PC-9 (cell line): ENCODE results near the gene EYA4. TPM values are rescaled to one million over a fixed set of nuclear protein-coding genes. Genes with fewer than 3 reads are reported as not detected.

ENCODE experiments used
- BruUV-seq: library from RNA; stranded (reverse); fragments of 400-500 nt; replicated peaks from 2 replicates; lab custom pipeline; 2021; lab: Mats Ljungman, UMichigan
- CTCF ChIA-PET: fragments of 300-600 bp; sonication (Branson Sonifier 250); formaldehyde crosslinking; loops from one replicate; lab custom pipeline; 2022; ENCODE audit warnings: antibody characterized with exemption; lab: Charles Lee
- POLR2A ChIA-PET: fragments of 300-600 bp; sonication (Branson Sonifier 250); formaldehyde crosslinking; loops from one replicate; lab custom pipeline; 2022; ENCODE audit warnings: antibody characterized with exemption; ENCODE audit not compliant: unreplicated experiment; lab: Charles Lee
- DNase-seq, 2 experiments: peaks; one replicate each; pipeline versions ENCODE4 v3.0.0 to v3.0.0-alpha.2; 2015 to 2022; ENCODE audit warnings: mixed read lengths in 1 of 2
- H2AFZ ChIP-seq: fragments of 200-600 bp; sonication (generic); 2 replicates; pipeline ENCODE4 v1.8.1; 2017; ENCODE audit warnings: antibody characterized with exemption
- H3F3A ChIP-seq: fragments of 200-600 bp; sonication (generic); 2 replicates; pipeline ENCODE4 v1.8.1; 2017; ENCODE audit warnings: antibody characterized with exemption, mild to moderate bottlenecking, low read depth; ENCODE audit not compliant: insufficient read depth
- H3K27ac ChIP-seq: fragments of 200-600 bp; sonication (generic); 2 replicates; pipeline ENCODE4 v1.6.1; 2016; ENCODE audit warnings: mixed run types
- H3K27me3 ChIP-seq: fragments of 200-600 bp; sonication (generic); 2 replicates; pipeline ENCODE4 v1.6.1; 2016; ENCODE audit warnings: low read depth, mixed run types; ENCODE audit not compliant: insufficient read depth
- H3K36me3 ChIP-seq: fragments of 200-600 bp; sonication (generic); 2 replicates; pipeline ENCODE4 v1.6.1; 2016; ENCODE audit warnings: low read depth, mixed run types
- H3K4me1 ChIP-seq: fragments of 200-600 bp; sonication (generic); replicated peaks from 2 replicates; pipeline ENCODE4 v1.6.1; 2016; ENCODE audit warnings: mixed run types; ENCODE audit not compliant: insufficient read depth
- H3K4me2 ChIP-seq: fragments of 200-600 bp; sonication (generic); 2 replicates; pipeline ENCODE4 v1.6.1; 2017; ENCODE audit warnings: mixed run types
- H3K4me3 ChIP-seq: fragments of 200-600 bp; sonication (generic); 2 replicates; pipeline ENCODE4 v1.6.1; 2016; ENCODE audit warnings: mixed run types
- H3K79me2 ChIP-seq: fragments of 200-600 bp; sonication (generic); 2 replicates; pipeline ENCODE4 v1.6.1; 2017; ENCODE audit warnings: low read depth, mixed run types
- H3K9me2 ChIP-seq: fragments of 200-600 bp; sonication (generic); 2 replicates; pipeline ENCODE4 v1.8.1; 2017; ENCODE audit warnings: mild to moderate bottlenecking; ENCODE audit not compliant: insufficient read depth
- H3K9me3 ChIP-seq: fragments of 200-600 bp; sonication (generic); 2 replicates; pipeline ENCODE4 v1.8.1; 2016; ENCODE audit warnings: low read depth; ENCODE audit not compliant: insufficient read depth
- H4K20me1 ChIP-seq: fragments of 200-600 bp; sonication (generic); 2 replicates; pipeline ENCODE4 v1.8.1; 2017; ENCODE audit not compliant: insufficient read depth
- EZH2 ChIP-seq: fragments of 200-600 bp; sonication (generic); IDR thresholded peaks from 2 replicates; pipeline ENCODE4 v1.8.0; 2017; ENCODE audit warnings: antibody characterized with exemption, low read depth
- intact Hi-C: fragments of 100-400 bp; cut with micrococcal nuclease; formaldehyde crosslinking; loops from one replicate; pipeline ENCODE4 v1.10.0; 2022; ENCODE audit not compliant: unreplicated experiment
- total RNA-seq: library from RNA; stranded (reverse); gene quantifications from 2 replicates; pipeline ENCODE4 v1.2.3, GENCODE V29; 2021
- TF ChIP-seq, protein P1 (sequence below): fragments of 200-600 bp; sonication (generic); conservative IDR thresholded peaks from 2 replicates; pipeline ENCODE4 v1.6.1; 2017; ENCODE audit warnings: mixed run types, antibody characterized with exemption, mild to moderate bottlenecking, moderate library complexity

Gene EYA4
- total RNA-seq, 1 experiment from 2014 or later, result 9.8 TPM

DNA sequence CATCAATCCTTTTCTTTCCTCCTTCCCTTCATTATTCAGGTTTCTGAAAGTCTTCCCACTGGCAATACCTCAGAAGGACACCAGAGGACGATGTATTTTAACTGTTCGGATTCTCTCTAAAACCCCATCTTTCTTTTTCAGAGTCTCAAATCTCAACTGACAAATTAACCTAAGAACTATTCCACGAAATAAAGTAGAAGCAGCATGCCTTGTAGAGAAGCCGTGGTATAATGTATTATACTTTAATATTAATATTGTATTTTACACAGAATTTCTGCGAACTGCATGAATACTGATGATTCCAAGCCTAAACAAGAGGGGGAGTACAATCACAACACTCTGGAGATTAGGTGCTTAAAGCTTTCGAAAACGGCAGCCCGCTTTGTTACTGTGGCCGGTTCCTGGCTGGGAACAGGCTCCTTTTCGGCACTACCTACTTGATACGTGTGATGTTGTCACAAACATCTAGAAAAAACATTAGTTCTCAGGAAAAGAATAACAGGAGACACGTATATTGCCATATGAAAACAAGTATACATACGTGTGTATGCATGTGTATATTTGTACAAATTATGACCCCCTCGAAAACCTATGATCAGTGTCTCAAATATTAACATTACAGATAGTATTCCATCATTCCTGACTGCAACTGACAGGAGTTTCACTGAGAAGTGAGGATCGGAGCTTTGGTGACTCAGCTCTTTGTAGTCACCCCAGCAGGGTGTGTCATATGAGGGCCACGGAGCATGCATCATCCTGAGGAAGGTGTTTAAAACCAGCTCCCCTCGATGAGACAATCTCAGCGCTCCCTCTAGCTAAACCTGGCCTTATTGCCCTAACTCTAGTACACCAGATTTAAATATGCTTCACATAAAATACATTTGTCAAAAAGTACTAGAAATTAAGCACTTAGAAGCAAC, 328.1 kb downstream of the EYA4 start:
- Histone ChIP-seq H3K4me1 (peaks cover 12% of the 10 kb centered on the region), H3K36me3 (no peaks in the 10 kb centered on the region), H3K79me2 (no peaks in the 10 kb centered on the region), H3K4me3 (peak overlapping the region; percentile 57), H3K9me2 (peaks cover 3% of the 10 kb centered on the region; the same call in 1 of the 2 replicates), H2AFZ (peak overlapping the region; percentile 83), H3K27me3 (no peaks in the 10 kb centered on the region), H4K20me1 (no peaks in the 10 kb centered on the region), H3F3A (peaks cover 6% of the 10 kb centered on the region), H3K27ac (peak overlapping the region; percentile 92), H3K4me2 (peak overlapping the region; percentile 95), H3K9me3 (no peaks in the 10 kb centered on the region)
- POLR2A ChIA-PET, result interaction anchor here (0.6 to 0.7 kb wide), 4 partner anchors 442 to 1268 kb away, joined by 3 to 8 read pairs (median 4); no protein-coding TSS in a partner anchor
- CTCF ChIA-PET, result interaction anchor here (0.5 to 2.6 kb wide), 11 partner anchors 17 to 528 kb away, joined by 3 to 52 read pairs (median 4); no protein-coding TSS in a partner anchor
- intact Hi-C loops, result loop anchor here (1.0 to 5.0 kb wide), 6 partner anchors 40 to 528 kb away; no protein-coding TSS in a partner anchor
- TF ChIP-seq, protein P1, sequence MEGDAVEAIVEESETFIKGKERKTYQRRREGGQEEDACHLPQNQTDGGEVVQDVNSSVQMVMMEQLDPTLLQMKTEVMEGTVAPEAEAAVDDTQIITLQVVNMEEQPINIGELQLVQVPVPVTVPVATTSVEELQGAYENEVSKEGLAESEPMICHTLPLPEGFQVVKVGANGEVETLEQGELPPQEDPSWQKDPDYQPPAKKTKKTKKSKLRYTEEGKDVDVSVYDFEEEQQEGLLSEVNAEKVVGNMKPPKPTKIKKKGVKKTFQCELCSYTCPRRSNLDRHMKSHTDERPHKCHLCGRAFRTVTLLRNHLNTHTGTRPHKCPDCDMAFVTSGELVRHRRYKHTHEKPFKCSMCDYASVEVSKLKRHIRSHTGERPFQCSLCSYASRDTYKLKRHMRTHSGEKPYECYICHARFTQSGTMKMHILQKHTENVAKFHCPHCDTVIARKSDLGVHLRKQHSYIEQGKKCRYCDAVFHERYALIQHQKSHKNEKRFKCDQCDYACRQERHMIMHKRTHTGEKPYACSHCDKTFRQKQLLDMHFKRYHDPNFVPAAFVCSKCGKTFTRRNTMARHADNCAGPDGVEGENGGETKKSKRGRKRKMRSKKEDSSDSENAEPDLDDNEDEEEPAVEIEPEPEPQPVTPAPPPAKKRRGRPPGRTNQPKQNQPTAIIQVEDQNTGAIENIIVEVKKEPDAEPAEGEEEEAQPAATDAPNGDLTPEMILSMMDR, result peak; percentile 99
- TF ChIP-seq EZH2, result no peak
- BruUV-seq, result TSS peak; percentile 89
- peak; percentile 68 to 88 for DNase-seq

DNA sequence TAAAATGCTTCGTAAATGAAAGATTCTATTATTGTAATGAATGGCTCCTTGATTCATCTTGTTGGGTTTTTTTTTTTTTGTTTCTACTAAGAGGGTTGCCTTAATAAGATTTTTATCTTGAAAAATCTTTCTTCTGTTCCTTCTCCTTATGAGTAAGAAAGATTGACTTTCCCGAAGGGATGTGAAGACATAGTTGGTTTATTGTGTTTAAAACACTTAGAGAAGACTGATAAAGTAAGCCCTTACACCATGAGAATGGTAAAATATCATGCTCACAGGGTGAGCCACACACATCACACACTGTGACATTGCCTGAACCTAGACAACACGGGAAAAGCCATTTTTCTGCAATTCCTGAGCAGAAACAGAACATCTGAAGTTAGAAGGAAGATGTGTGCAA, 330.5 kb downstream of the EYA4 start:
- POLR2A ChIA-PET, result no interaction called here
- Histone ChIP-seq H3K36me3 (no peaks in the 10 kb centered on the region), H3K27ac (no peak overlapping the region), H4K20me1 (no peaks in the 10 kb centered on the region), H3K9me2 (peaks cover 3% of the 10 kb centered on the region; the same call in 1 of the 2 replicates), H3K9me3 (peaks cover 7% of the 10 kb centered on the region), H3F3A (peaks cover 6% of the 10 kb centered on the region), H2AFZ (peak overlapping the region; percentile 43), H3K27me3 (no peaks in the 10 kb centered on the region), H3K4me1 (peaks cover 12% of the 10 kb centered on the region), H3K4me3 (no peak overlapping the region), H3K79me2 (no peaks in the 10 kb centered on the region), H3K4me2 (no peak overlapping the region)
- TF ChIP-seq, protein P1, result no peak
- no peak for TF ChIP-seq EZH2
- no peak for DNase-seq
- intact Hi-C loops, result no loop called here
- BruUV-seq, result no TSS peak
- CTCF ChIA-PET, result no interaction called here

DNA sequence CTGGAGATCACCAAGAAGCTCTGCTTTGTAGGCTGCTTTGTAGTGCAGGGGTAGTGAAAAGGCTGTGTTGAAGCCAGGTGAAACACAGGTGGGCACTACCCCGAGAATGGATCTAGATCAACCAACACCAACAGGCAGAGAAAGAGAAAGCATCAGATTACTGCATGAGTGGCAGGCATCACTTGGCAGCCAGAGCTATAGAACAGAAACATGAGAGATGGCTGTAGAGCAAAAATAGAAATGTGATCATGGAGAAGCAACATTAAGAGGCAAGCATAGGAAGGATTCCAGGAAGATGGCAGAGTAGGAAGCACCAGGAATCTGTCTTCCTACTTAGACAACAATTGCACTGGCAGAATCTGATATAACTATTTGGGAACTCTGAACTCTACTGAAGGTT, 336.7 kb downstream of the EYA4 start:
- Histone ChIP-seq H3K36me3 (no peaks in the 10 kb centered on the region), H3K9me3 (peaks cover 7% of the 10 kb centered on the region), H2AFZ (peak overlapping the region; percentile 19; the same call in 1 of the 2 replicates), H3K27ac (no peak overlapping the region), H3K4me3 (no peak overlapping the region), H3F3A (no peaks in the 10 kb centered on the region), H3K4me1 (no peaks in the 10 kb centered on the region), H3K27me3 (no peaks in the 10 kb centered on the region), H3K4me2 (no peak overlapping the region), H4K20me1 (no peaks in the 10 kb centered on the region), H3K79me2 (no peaks in the 10 kb centered on the region), H3K9me2 (no peaks in the 10 kb centered on the region)
- ChIA-PET CTCF (interaction anchor here (0.5 kb wide), 1 partner anchor 329 kb away, joined by 5 read pairs; no protein-coding TSS in a partner anchor), POLR2A (no interaction called here)
- intact Hi-C loops, result no loop called here
- no TSS peak for BruUV-seq
- no peak for DNase-seq
- TF ChIP-seq EZH2, result no peak
- TF ChIP-seq, protein P1, result no peak
